Pancreas (tissue), 10 donors: Measurements from ENCODE around the gene PIGN. TPM values are rescaled to one million over a fixed set of nuclear protein-coding genes. Genes with fewer than 3 reads are reported as not detected.

Source experiments
- ATAC-seq, 4 donors: fragments of 200-7000 bp; cut with Tn5 transposase; one replicate each; pipeline versions ENCODE4 v1.8.0 to v1.9.1; 2020; ENCODE audit warnings: mild to moderate bottlenecking in 4 of 4, moderate library complexity in 4 of 4
- DNase-seq, 6 donors: peaks; one replicate each; pipeline ENCODE4 v3.0.0-alpha.2; 2020
- FAIRE-seq: peaks from 2 replicates; lab custom pipeline; 2012; peaks lifted over from hg19 to GRCh38; lab: Jason Lieb, UNC
- H3K27ac ChIP-seq, 4 donors: fragments of 200-600 bp; sonication (generic); 1 replicate in 3 of 4; 2 replicates in 1 of 4; pipeline versions ENCODE4 v1.5.0 to v1.8.0; 2020
- H3K27me3 ChIP-seq, 4 donors: fragments of 200-600 bp; one replicate each; pipeline ENCODE4 v1.8.0; 2021
- H3K36me3 ChIP-seq, 3 donors: fragments of 200-600 bp; sonication (generic) in 1 of 3; one replicate each; pipeline versions ENCODE4 v1.5.0 to v1.8.0; 2020 to 2021
- H3K4me1 ChIP-seq, 3 donors: fragments of 200-600 bp; one replicate each; pipeline ENCODE4 v1.8.0; 2021
- H3K4me3 ChIP-seq, 4 donors: fragments of 200-600 bp; sonication (generic) in 2 of 4; one replicate each; pipeline versions ENCODE4 v1.5.0 to v1.8.0; 2020 to 2021
- H3K9me3 ChIP-seq, 4 donors: fragments of 200-600 bp; one replicate each; pipeline ENCODE4 v1.8.0; 2021
- WGBS, 2 donors: extraction: QIAGEN DNeasy Blood & Tissue Kit; methylation state at CpG; one replicate each; pipeline ENCODE4 v1.1.7; 2013; 5-methylcytosine and 5-hydroxymethylcytosine counted together
- intact Hi-C, 3 donors: fragments of 100-400 bp; cut with DNase I; formaldehyde crosslinking; loops; one replicate each; pipeline versions ENCODE4 v1.11.1 to v1.14.2; 2022
- polyA plus RNA-seq, 2 donors: library from polyadenylated mRNA; stranded (reverse); fragments of 200-250 nt; gene quantifications; one replicate each; pipeline ENCODE4 v1.2.3, GENCODE V29; 2013
- total RNA-seq, 6 donors: library from RNA; stranded (reverse); fragmentation: NEBNext Ultra II Directional in 4 of 6; extraction: Animal tissue kit (Norgen Biotek cat#: 25700) in 4 of 6; gene quantifications; one replicate each; pipeline versions ENCODE4 v1.2.1 to v1.2.4, GENCODE V29; 2021 to 2023
- TF ChIP-seq, protein P1 (sequence below), 4 donors: fragments of 200-600 bp; sonication (generic) in 3 of 4; IDR thresholded peaks; one replicate each; pipeline versions ENCODE4 v1.5.0 to v1.8.0; 2021; ENCODE audit warnings: antibody characterized with exemption in 4 of 4
- donor health status: healthy with polysubstance abuse.
- donor health status: DM: no; HTN: no; CAD: no; lungs with moderate emphysema.
- donor health status: DM: no; HTN: no; CAD: no.
- donor health status: control.
- donor health status: control.
- donor health status: Bipolar disorder and iron deficiency.
- donor health status: DM: yes; HTN: yes; CAD: no.
- donor health status: DM: no; HTN: no; CAD: no.
- donor health status: DM: no; HTN: no; CAD: no.
- donor health status: DM: yes; HTN: yes; CAD: no.

PIGN gene
- total and polyA plus RNA-seq, 8 donors = 3.1 to 23.1 (median 17.1) TPM

DNA sequence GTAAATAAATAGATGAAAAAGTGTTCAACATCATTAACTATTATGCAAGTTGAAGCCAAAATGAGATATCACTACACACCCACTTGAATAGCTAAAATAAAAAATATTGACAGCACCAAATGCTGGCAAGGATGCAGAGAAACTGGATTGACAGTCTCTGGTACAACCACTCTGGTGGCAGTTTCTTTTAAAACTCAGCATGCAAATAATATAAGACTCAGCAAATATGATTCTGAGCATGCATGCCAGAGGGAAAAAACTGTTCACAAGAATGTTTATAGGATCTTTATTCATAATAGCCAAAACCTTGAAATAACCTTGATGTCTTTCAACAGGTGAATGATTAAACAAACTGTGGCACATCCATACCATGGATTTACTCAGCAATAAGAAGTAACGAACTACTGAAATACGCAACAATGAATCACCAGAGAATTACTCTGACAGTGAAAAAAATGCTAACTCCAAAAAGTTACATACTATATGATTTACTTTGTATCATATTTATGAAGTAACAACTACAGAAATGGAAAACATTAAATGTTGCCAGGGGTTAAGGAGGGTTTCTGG lies 131.8 kb downstream of the PIGN start:
- WGBS, 2 donors = 91 to 94% methylated on average over 2 of the region's 2 CpGs
- no peak for ATAC-seq

DNA sequence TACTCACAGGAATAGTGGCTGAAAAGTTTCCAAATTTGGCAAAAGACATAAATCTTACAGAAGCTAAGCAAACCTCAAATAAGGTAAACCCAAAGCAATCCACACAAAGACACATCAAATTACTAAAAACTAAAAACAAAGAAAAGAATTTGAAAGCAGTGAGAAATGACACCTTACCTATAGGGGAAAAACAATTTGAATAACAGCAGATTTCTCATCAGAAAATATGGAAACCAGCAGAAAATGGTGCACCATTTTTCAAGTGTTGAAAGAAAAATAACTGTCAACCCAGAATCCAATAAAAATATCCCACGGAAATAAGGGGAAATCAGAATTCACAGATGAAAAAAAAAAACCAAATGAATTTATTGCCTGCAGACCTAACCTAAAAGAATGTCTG lies 138.6 kb downstream of the PIGN start:
- no peak overlapping the region for H3K4me3 ChIP-seq
- no peak for DNase-seq

More for the DNA sequence above, 131.8 kb downstream of the PIGN start:
- Histone ChIP-seq H3K4me1 (no peaks in the 10 kb centered on the region), H3K9me3 (no peaks in the 10 kb centered on the region), H3K4me3 (no peak overlapping the region), H3K27me3 (no peaks in the 10 kb centered on the region), H3K36me3 (no peaks in the 10 kb centered on the region), H3K27ac (no peak overlapping the region)
- FAIRE-seq = no peak
- TF ChIP-seq, protein P1, sequence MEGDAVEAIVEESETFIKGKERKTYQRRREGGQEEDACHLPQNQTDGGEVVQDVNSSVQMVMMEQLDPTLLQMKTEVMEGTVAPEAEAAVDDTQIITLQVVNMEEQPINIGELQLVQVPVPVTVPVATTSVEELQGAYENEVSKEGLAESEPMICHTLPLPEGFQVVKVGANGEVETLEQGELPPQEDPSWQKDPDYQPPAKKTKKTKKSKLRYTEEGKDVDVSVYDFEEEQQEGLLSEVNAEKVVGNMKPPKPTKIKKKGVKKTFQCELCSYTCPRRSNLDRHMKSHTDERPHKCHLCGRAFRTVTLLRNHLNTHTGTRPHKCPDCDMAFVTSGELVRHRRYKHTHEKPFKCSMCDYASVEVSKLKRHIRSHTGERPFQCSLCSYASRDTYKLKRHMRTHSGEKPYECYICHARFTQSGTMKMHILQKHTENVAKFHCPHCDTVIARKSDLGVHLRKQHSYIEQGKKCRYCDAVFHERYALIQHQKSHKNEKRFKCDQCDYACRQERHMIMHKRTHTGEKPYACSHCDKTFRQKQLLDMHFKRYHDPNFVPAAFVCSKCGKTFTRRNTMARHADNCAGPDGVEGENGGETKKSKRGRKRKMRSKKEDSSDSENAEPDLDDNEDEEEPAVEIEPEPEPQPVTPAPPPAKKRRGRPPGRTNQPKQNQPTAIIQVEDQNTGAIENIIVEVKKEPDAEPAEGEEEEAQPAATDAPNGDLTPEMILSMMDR (IDR thresholded peaks at IDR 0.05) = no peak
- intact Hi-C loops = no loop called here
- DNase-seq = no peak

DNA sequence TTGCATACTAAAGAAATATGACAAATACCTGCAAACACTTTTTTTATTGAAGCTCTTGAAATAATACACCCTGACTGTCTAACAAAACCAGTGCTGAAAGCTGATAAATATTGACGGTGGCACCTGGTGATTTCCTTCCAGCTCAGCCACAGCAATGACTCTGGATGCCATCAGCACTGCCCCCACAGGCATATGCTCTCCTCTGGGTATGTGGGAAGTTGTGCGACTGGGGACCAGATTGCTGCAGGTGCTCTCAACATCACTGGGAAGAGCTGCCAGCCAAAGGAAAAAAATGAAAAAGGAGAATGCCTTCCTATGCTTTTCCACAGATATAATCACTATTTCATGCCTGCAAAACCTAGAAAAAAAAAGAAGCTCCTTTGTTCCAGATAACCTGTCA lies 141.5 kb downstream of the PIGN start:
- no peak overlapping the region for H3K27ac ChIP-seq
- DNase-seq = no peak
- no peak for FAIRE-seq
- 55 to 63% methylated on average over 2 of the region's 2 CpGs for WGBS, 2 donors
- no peaks in the 10 kb centered on the region for H3K4me1 ChIP-seq
- ATAC-seq = no peak
- H3K9me3 ChIP-seq = no peaks in the 10 kb centered on the region
- intact Hi-C loops = no loop called here
- H3K36me3 ChIP-seq = no peaks in the 10 kb centered on the region
- H3K4me3 ChIP-seq = no peak overlapping the region
- H3K27me3 ChIP-seq = no peaks in the 10 kb centered on the region
- TF ChIP-seq, protein P1 (IDR thresholded peaks at IDR 0.05) = no peak

More for the DNA sequence above, 138.6 kb downstream of the PIGN start:
- WGBS, 2 donors = 100% methylated on average over 1 of the region's 1 CpG
- Histone ChIP-seq H3K36me3 (no peaks in the 10 kb centered on the region), H3K27ac (no peak overlapping the region), H3K9me3 (no peaks in the 10 kb centered on the region), H3K4me1 (no peaks in the 10 kb centered on the region), H3K27me3 (no peaks in the 10 kb centered on the region)
- ATAC-seq (no peak), FAIRE-seq (no peak)
- TF ChIP-seq, protein P1 (IDR thresholded peaks at IDR 0.05) = no peak
- intact Hi-C loops = no loop called here

DNA sequence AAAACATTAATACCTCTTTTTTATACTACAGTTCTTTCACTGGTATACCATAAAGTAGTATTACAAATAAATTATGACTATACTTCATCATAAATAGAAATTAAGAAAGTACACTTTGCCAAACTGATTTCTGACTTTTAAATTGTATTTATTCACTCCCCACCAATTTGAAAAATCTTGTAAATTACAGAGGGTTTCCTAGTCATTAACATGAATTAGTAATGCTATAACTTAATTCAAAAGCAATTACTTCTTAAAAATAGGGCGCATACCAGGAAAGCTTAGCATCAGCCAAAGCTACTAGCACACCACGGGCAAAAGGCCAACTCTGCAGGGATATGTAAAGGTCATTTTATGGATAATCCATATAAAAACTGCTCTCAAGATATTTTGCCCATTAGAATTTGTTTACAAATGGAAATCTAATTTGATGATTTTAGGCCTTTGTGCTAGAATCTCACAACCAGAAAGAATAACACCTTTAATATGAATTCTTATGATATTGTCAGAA lies 142.3 kb downstream of the PIGN start:
- no peaks in the 10 kb centered on the region for H3K27me3 ChIP-seq
- DNase-seq (no peak), FAIRE-seq (no peak), ATAC-seq (no peak)
- H3K9me3 ChIP-seq = no peaks in the 10 kb centered on the region
- no peaks in the 10 kb centered on the region for H3K36me3 ChIP-seq
- intact Hi-C loops = no loop called here
- H3K27ac ChIP-seq = no peak overlapping the region
- TF ChIP-seq, protein P1 (IDR thresholded peaks at IDR 0.05) = no peak
- no peak overlapping the region for H3K4me3 ChIP-seq
- WGBS, 2 donors = 80 to 85% methylated on average over 2 of the region's 2 CpGs
- H3K4me1 ChIP-seq = no peaks in the 10 kb centered on the region

DNA sequence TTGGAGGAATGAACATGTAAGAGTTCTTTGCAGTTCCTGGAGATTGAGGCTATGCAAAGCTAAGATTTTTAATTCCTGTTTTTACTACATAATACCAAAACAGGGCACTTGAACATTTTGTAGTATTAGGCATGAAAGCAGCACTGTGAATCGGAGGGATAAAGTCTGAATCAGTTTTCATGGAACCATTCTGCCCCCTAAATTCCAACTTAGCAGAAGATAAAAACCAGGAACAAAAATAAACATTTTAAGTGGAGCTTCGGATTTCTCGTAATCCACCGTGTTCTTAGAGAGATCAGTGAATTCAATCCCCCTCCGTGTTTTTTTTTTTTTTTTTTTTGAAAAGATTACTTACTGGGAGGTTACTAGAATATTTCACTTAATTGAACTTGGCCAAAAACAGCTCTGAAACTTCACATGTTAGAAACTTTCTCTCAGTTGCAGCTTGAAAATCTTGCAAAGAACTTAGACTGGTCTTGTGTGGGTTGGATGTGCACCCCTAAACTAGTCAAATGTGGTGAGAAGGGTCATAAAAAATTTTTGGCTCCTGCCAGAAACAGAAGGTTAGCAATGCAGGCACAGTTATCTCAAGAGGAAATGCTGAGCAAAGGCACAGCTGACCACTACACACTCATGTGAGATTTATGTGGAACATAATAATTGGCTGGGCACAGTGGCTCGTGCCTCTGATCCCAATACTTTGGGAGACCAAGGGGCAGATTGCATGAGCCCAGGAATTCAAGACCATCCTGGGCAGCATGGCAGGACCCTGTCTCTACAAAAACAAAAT lies 148.7 kb downstream of the PIGN start:
- TF ChIP-seq, protein P1 (IDR thresholded peaks at IDR 0.05) = no peak
- no peaks in the 10 kb centered on the region for H3K36me3 ChIP-seq
- no peaks in the 10 kb centered on the region for H3K4me1 ChIP-seq
- WGBS, 2 donors = 72 to 82% methylated on average over 6 of the region's 6 CpGs
- DNase-seq (no peak), ATAC-seq (no peak), FAIRE-seq (no peak)
- intact Hi-C loops = no loop called here
- H3K9me3 ChIP-seq = no peaks in the 10 kb centered on the region
- H3K27me3 ChIP-seq = no peaks in the 10 kb centered on the region
- no peak overlapping the region for H3K27ac ChIP-seq
- no peak overlapping the region for H3K4me3 ChIP-seq
